Activated T-cell treated with anti-CD3 and anti-CD28 coated beads, Interleukin-2, amount 50 U/mL, for 4 hours (primary cell): ENCODE measurements around the gene TSEN15. TPM values are rescaled to one million over a fixed set of nuclear protein-coding genes. Genes with fewer than 3 reads are reported as not detected.

Experiments
- ATAC-seq, 2 donors: fragments of 200-7000 bp; cut with Tn5 transposase; one replicate each; pipeline ENCODE4 v1.10.0; 2021
- DNase-seq: peaks from one replicate; pipeline ENCODE4 v3.0.0-alpha.2; 2020
- H3K27me3 Mint-ChIP-seq: one replicate; pipeline ENCODE4 v1.8.0; 2021; ENCODE audit warnings: low read depth, mixed read lengths
- H3K36me3 Mint-ChIP-seq: one replicate; pipeline ENCODE4 v1.8.0; 2022; ENCODE audit warnings: mixed read lengths; ENCODE audit not compliant: insufficient read depth
- H3K4me1 Mint-ChIP-seq: one replicate; pipeline ENCODE4 v1.8.0; 2021; ENCODE audit warnings: low read depth, mixed read lengths
- H3K4me3 Mint-ChIP-seq: one replicate; pipeline ENCODE4 v1.8.0; 2021; ENCODE audit warnings: mild to moderate bottlenecking, moderate library complexity, mixed read lengths
- H3K9me3 Mint-ChIP-seq: one replicate; pipeline ENCODE4 v1.8.0; 2021; ENCODE audit warnings: mixed read lengths
- total RNA-seq, 3 donors: library from RNA; stranded (reverse); gene quantifications; one replicate each; pipeline ENCODE4 v1.2.1, GENCODE V29; 2021

TSEN15 gene
- 10 to 100 TPM; 54.7 to 58.9 (median 56.3) TPM for total RNA-seq

DNA sequence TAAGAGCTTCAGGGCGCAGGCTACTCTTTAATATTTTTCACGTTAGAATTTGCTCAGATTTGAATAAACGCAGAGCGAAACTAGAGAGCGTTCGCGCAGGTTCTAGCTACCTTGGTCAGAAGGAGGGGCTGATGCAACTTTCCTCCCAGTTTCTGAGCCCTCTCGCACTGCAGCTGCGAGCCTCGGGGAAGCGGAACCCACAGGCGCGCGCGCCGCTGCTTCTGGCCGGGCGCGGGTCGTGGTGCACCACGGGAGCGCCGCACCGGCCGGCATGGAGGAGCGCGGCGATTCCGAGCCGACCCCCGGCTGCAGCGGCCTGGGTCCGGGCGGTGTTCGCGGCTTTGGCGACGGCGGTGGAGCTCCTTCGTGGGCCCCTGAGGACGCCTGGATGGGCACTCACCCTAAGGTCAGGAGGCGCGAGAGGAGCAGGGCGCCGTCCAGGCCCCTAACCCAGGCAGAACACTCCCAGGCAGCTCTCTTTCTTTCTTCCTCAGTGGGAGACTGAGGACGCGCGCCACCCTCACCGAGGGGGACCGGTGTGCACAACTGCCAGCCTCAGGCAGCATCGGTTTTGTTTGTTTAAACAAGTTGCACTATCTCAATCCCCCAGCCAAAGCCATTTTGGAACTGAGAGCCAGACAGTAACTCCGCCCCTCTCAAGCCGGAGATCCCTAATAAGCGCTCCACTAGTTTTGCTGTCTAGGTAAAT, at the start of gene TSEN15:
Gene TSEN15, plus strand, starts transcription at position 246 of the 709 bp plus-strand sequence. Its CDS starts 26 bp downstream, at position 272.
- Mint-ChIP-seq H3K9me3 (no peaks in the 10 kb centered on the region), H3K27me3 (peaks cover 16% of the 10 kb centered on the region), H3K36me3 (peaks cover 13% of the 10 kb centered on the region), H3K4me1 (peaks cover 36% of the 10 kb centered on the region), H3K4me3 (peak within 1 kb of the TSS; percentile 97)
- ATAC-seq (peak; percentile 98 to 99), DNase-seq (peak; percentile 79)

DNA sequence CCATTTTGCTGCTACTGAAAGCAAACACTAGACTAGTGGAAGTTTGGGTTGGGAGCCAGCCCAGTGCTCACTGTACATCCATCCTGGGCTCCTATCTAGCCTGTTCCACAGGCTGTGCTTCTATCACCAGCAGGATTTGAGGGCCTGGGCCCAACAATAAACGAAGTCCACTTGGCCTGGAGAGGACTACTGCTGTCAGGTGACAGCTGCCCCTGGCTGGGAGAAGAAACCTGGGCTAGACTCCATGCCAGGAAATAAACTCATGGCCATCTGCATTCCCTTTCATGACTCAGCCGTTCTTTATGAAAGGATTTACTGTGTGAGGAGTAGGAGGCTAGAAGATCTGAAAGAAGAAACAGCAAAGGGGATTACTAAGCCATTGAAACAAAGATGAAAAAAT, 49.5 kb upstream of the TSEN15 start:
- peaks cover 2% of the 10 kb centered on the region for H3K27me3 Mint-ChIP-seq
- no peak for DNase-seq
- H3K36me3 Mint-ChIP-seq, result no peaks in the 10 kb centered on the region
- peaks cover 7% of the 10 kb centered on the region for H3K4me1 Mint-ChIP-seq
- no peaks in the 10 kb centered on the region for H3K9me3 Mint-ChIP-seq
- ATAC-seq, result no peak
- no peak overlapping the region for H3K4me3 Mint-ChIP-seq

- DNase-seq (no peak), ATAC-seq (no peak)
- Mint-ChIP-seq H3K36me3 (no peaks in the 10 kb centered on the region), H3K4me3 (no peak overlapping the region), H3K4me1 (peaks cover 7% of the 10 kb centered on the region), H3K27me3 (peaks cover 6% of the 10 kb centered on the region), H3K9me3 (no peaks in the 10 kb centered on the region)
Observed at GRCh38 chr1:184004935-184005334, 46.6 kb upstream of the TSEN15 start.

GRCh38 chr1:184005506-184005905, 46.0 kb upstream of the TSEN15 start:
- DNase-seq, result no peak
- H3K9me3 Mint-ChIP-seq, result no peaks in the 10 kb centered on the region
- H3K27me3 Mint-ChIP-seq, result peaks cover 6% of the 10 kb centered on the region
- ATAC-seq, result no peak
- no peaks in the 10 kb centered on the region for H3K36me3 Mint-ChIP-seq
- H3K4me3 Mint-ChIP-seq, result no peak overlapping the region
- peaks cover 7% of the 10 kb centered on the region for H3K4me1 Mint-ChIP-seq

- Mint-ChIP-seq H3K27me3 (peaks cover 7% of the 10 kb centered on the region), H3K36me3 (no peaks in the 10 kb centered on the region), H3K4me3 (no peak overlapping the region), H3K9me3 (no peaks in the 10 kb centered on the region), H3K4me1 (no peaks in the 10 kb centered on the region)
- no peak for DNase-seq
- ATAC-seq, result no peak
Observed at GRCh38 chr1:184010788-184011187, 40.7 kb upstream of the TSEN15 start.

- ATAC-seq (no peak), DNase-seq (no peak)
- Mint-ChIP-seq H3K4me1 (no peaks in the 10 kb centered on the region), H3K4me3 (no peak overlapping the region), H3K27me3 (peaks cover 7% of the 10 kb centered on the region), H3K36me3 (no peaks in the 10 kb centered on the region), H3K9me3 (no peaks in the 10 kb centered on the region)
Observed at GRCh38 chr1:184012187-184012586, 39.3 kb upstream of the TSEN15 start.

DNA sequence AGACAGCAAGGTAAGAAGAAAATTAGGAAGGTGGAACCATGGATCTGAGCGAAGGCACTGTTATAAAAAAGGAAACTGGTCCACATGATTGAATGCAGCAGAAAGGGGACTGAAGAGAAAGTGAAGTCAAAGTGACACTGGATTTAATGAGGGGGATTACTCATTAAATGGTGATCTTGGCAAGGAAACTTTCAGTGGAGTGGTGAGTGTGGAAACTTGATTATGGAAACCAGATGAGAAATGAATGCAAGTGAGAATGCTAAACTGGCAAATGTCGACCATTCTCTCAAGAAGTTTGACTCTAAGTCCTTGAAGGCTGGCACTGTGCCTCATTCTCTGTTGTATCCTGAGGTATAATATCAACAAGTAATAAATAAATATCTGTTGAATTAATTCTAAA, 37.3 kb upstream of the TSEN15 start:
- Mint-ChIP-seq H3K36me3 (no peaks in the 10 kb centered on the region), H3K9me3 (no peaks in the 10 kb centered on the region), H3K27me3 (peaks cover 3% of the 10 kb centered on the region), H3K4me3 (no peak overlapping the region), H3K4me1 (no peaks in the 10 kb centered on the region)
- ATAC-seq (no peak), DNase-seq (no peak)

- no peak for ATAC-seq
- H3K4me1 Mint-ChIP-seq, result no peaks in the 10 kb centered on the region
- H3K27me3 Mint-ChIP-seq, result peaks cover 3% of the 10 kb centered on the region
- H3K36me3 Mint-ChIP-seq, result no peaks in the 10 kb centered on the region
- H3K4me3 Mint-ChIP-seq, result no peak overlapping the region
- DNase-seq, result no peak
- H3K9me3 Mint-ChIP-seq, result no peaks in the 10 kb centered on the region
Observed at GRCh38 chr1:184016169-184016568, 35.4 kb upstream of the TSEN15 start.

GRCh38 chr1:184017306-184017705, 34.2 kb upstream of the TSEN15 start:
- no peak for DNase-seq
- H3K36me3 Mint-ChIP-seq, result no peaks in the 10 kb centered on the region
- H3K4me3 Mint-ChIP-seq, result no peak overlapping the region
- H3K9me3 Mint-ChIP-seq, result no peaks in the 10 kb centered on the region
- no peak for ATAC-seq
- H3K4me1 Mint-ChIP-seq, result no peaks in the 10 kb centered on the region
- peaks cover 3% of the 10 kb centered on the region for H3K27me3 Mint-ChIP-seq

- Mint-ChIP-seq H3K27me3 (no peaks in the 10 kb centered on the region), H3K4me1 (no peaks in the 10 kb centered on the region), H3K9me3 (no peaks in the 10 kb centered on the region), H3K4me3 (no peak overlapping the region), H3K36me3 (no peaks in the 10 kb centered on the region)
- DNase-seq (no peak), ATAC-seq (no peak)
Observed at GRCh38 chr1:184018622-184019021, 32.9 kb upstream of the TSEN15 start.

GRCh38 chr1:184019069-184019468, 32.5 kb upstream of the TSEN15 start:
- no peaks in the 10 kb centered on the region for H3K27me3 Mint-ChIP-seq
- H3K9me3 Mint-ChIP-seq, result no peaks in the 10 kb centered on the region
- H3K4me1 Mint-ChIP-seq, result no peaks in the 10 kb centered on the region
- H3K36me3 Mint-ChIP-seq, result no peaks in the 10 kb centered on the region
- H3K4me3 Mint-ChIP-seq, result no peak overlapping the region
- no peak for ATAC-seq
- DNase-seq, result no peak

DNA sequence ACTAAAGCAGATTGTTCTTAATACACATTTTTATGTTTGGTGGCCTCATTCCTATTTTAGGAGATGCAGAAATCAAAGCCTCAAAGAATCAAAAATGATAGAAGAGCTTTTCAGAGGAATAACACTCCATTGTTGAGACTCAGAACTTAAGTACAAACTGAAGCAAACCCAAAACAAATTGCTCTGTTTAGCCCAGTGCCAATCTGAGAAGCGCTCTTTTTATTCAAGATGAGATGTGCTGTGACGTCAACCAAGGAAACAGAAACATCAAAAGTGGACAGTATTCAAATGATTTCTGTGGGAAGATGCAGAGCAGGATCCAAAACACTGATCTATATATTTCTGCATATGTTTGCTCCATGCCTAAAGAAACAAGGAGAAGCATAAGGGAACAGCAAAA, 32.0 kb upstream of the TSEN15 start:
- ATAC-seq (no peak), DNase-seq (no peak)
- Mint-ChIP-seq H3K9me3 (no peaks in the 10 kb centered on the region), H3K27me3 (no peaks in the 10 kb centered on the region), H3K36me3 (no peaks in the 10 kb centered on the region), H3K4me3 (no peak overlapping the region), H3K4me1 (no peaks in the 10 kb centered on the region)

DNA sequence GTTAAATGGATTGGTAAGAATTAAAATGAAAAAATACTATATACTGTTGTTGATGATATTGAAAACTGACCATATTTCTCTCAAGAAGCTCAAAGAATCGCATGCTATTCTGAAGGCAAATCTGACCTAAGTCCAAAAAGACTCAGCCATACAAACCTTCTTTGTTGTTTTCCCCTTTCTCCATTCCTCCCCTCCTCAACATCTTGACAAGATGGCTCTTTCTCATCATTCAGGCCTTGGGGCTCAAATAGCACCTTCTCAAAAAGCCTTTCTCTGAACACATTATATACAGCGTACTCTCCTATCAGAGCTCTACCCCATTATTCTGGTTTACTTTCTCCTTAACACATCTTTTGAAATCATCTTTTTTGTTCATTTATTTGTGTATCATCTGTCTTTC, 31.2 kb upstream of the TSEN15 start:
- ATAC-seq (no peak), DNase-seq (no peak)
- no peaks in the 10 kb centered on the region for H3K4me1 Mint-ChIP-seq
- no peaks in the 10 kb centered on the region for H3K9me3 Mint-ChIP-seq
- H3K36me3 Mint-ChIP-seq, result no peaks in the 10 kb centered on the region
- no peaks in the 10 kb centered on the region for H3K27me3 Mint-ChIP-seq
- H3K4me3 Mint-ChIP-seq, result no peak overlapping the region

- ATAC-seq (no peak), DNase-seq (no peak)
- Mint-ChIP-seq H3K4me1 (no peaks in the 10 kb centered on the region), H3K4me3 (no peak overlapping the region), H3K36me3 (no peaks in the 10 kb centered on the region), H3K9me3 (no peaks in the 10 kb centered on the region), H3K27me3 (no peaks in the 10 kb centered on the region)
Observed at GRCh38 chr1:184020855-184021254, 30.7 kb upstream of the TSEN15 start.

DNA sequence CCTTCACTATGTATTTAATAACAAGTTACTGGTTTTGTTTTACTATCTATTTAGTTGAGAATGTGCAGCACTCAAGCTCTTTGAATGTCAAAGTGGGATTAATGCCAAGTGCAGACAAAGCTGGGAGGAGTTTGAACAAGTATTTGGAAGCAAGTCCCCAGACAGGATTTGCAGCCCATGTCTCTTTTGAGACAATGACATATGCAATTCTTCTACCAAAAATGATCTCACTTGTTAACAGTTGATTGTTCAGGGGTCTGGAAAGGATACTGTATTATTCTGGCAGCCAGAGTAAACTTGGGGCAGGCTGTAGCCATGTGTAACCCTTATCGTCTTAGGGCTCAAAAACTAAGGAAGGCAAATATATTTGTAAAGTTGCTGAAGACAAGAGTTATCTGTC, 29.8 kb upstream of the TSEN15 start:
- ATAC-seq, result no peak
- H3K36me3 Mint-ChIP-seq, result no peaks in the 10 kb centered on the region
- no peak overlapping the region for H3K4me3 Mint-ChIP-seq
- H3K4me1 Mint-ChIP-seq, result no peaks in the 10 kb centered on the region
- H3K27me3 Mint-ChIP-seq, result no peaks in the 10 kb centered on the region
- no peaks in the 10 kb centered on the region for H3K9me3 Mint-ChIP-seq
- no peak for DNase-seq
